HepG2 (cell line): ENCODE measurements around the gene C1QTNF3. TPM values are rescaled to one million over a fixed set of nuclear protein-coding genes. Genes with fewer than 3 reads are reported as not detected.
A peak's percentile ranks its signal among the peaks of the same experiment; 100 is the strongest.

ENCODE experiments used
- ARNTL ChIP-seq: sonication (generic); formaldehyde crosslinking; IDR thresholded peaks from 2 replicates; pipeline ENCODE4 v1.4.0; 2020; ENCODE audit warnings: mild to moderate bottlenecking, missing genetic modification reagents
- CREM ChIP-seq, 2 experiments: sonication (generic) in 1 of 2; formaldehyde crosslinking in 1 of 2; IDR thresholded peaks; 2 replicates each; pipeline versions ENCODE4 v1.4.0 to v1.6.1; 2016 to 2020; ENCODE audit warnings: antibody characterized with exemption in 1 of 2, mild to moderate bottlenecking in 1 of 2, missing genetic modification reagents in 1 of 2
- DMAP1 ChIP-seq: IDR thresholded peaks from 2 replicates; pipeline ENCODE4 v1.6.1; 2016
- EEA1 ChIP-seq: sonication (generic); formaldehyde crosslinking; IDR thresholded peaks from 2 replicates; pipeline ENCODE4 v1.5.1; 2020; ENCODE audit warnings: mild to moderate bottlenecking, missing genetic modification reagents, borderline replicate concordance
- ETV6 ChIP-seq: sonication (generic); formaldehyde crosslinking; conservative IDR thresholded peaks from 2 replicates; pipeline ENCODE4 v1.4.0; 2020; ENCODE audit warnings: missing genetic modification reagents
- IRF2 ChIP-seq: IDR thresholded peaks from 2 replicates; pipeline ENCODE4 v1.6.1; 2018; ENCODE audit warnings: missing genetic modification reagents, missing compliant biosample characterization
- MTA3 ChIP-seq: sonication (generic); formaldehyde crosslinking; IDR thresholded peaks from 2 replicates; pipeline ENCODE4 v1.4.0; 2020; ENCODE audit warnings: missing genetic modification reagents
- NR2F2 ChIP-seq: IDR thresholded peaks from 2 replicates; pipeline ENCODE4 v1.6.1; 2012; ENCODE audit warnings: low read depth, inconsistent platforms, borderline replicate concordance
- ONECUT2 ChIP-seq: sonication (generic); formaldehyde crosslinking; IDR thresholded peaks from 2 replicates; pipeline ENCODE4 v1.4.0; 2020; ENCODE audit warnings: missing genetic modification reagents
- SKI ChIP-seq: fragments of 450-650 bp; IDR thresholded peaks from one replicate; pipeline ENCODE4 v1.6.1; 2018; ENCODE audit warnings: mild to moderate bottlenecking; ENCODE audit not compliant: partially characterized antibody
- SRF ChIP-seq: IDR thresholded peaks from 2 replicates; pipeline ENCODE4 v1.6.1; 2011; ENCODE audit warnings: mild to moderate bottlenecking, low read depth, low read length, moderate library complexity
- TBX3 ChIP-seq: fragments of 450-650 bp; IDR thresholded peaks from 2 replicates; pipeline ENCODE4 v1.6.1; 2017; ENCODE audit warnings: antibody characterized with exemption, mild to moderate bottlenecking, inconsistent platforms, borderline replicate concordance
- ZMYM2 ChIP-seq: sonication (generic); formaldehyde crosslinking; IDR thresholded peaks from 2 replicates; pipeline ENCODE4 v1.8.0; 2022; ENCODE audit warnings: mild to moderate bottlenecking, missing genetic modification reagents
- ZNF101 ChIP-seq: sonication (generic); formaldehyde crosslinking; IDR thresholded peaks from 2 replicates; pipeline ENCODE4 v1.4.0; 2020; ENCODE audit warnings: mild to moderate bottlenecking, low read depth, missing genetic modification reagents, borderline replicate concordance
- ZNF205 ChIP-seq: IDR thresholded peaks from 2 replicates; pipeline ENCODE4 v1.6.1; 2018; ENCODE audit warnings: missing biosample characterization, missing genetic modification reagents
- ZNF550 ChIP-seq: sonication (generic); formaldehyde crosslinking; IDR thresholded peaks from 2 replicates; pipeline ENCODE4 v1.4.0; 2020; ENCODE audit warnings: mild to moderate bottlenecking, missing genetic modification reagents, borderline replicate concordance
- ZNF556 ChIP-seq: sonication (generic); formaldehyde crosslinking; IDR thresholded peaks from 2 replicates; pipeline ENCODE4 v1.4.0; 2020; ENCODE audit warnings: mild to moderate bottlenecking, missing genetic modification reagents, borderline replicate concordance
- ZNF747 ChIP-seq: sonication (generic); formaldehyde crosslinking; IDR thresholded peaks from 2 replicates; pipeline ENCODE4 v1.8.1; 2023; ENCODE audit warnings: missing genetic modification reagents, mild to moderate bottlenecking, borderline replicate concordance
- polyA plus RNA-seq, 8 experiments: library from polyadenylated mRNA; depleted of rRNA in 3 of 8; stranded (reverse) in 7 of 8; unstranded in 1 of 8; fragments of >200 nt; fragmentation: Illumina TruSeq in 4 of 8; extraction: Trizol in 4 of 8; gene quantifications; 2 replicates each; pipeline versions ENCODE4 v1.2.1 to v1.2.3, GENCODE V29; 2011 to 2016; ENCODE audit warnings: low read depth in 4 of 8, missing spikeins in 1 of 8, mixed read lengths in 1 of 8; ENCODE audit not compliant: insufficient read depth in 1 of 8
- total RNA-seq, 5 experiments: library from RNA; depleted of rRNA; stranded (reverse); fragments of >200 nt; fragmentation: Illumina TruSeq; extraction: Trizol; gene quantifications; 2 replicates each; pipeline ENCODE4 v1.2.3, GENCODE V29; 2016; ENCODE audit warnings: low read depth in 1 of 5
- TF ChIP-seq, protein P1 (sequence below): IDR thresholded peaks from 2 replicates; pipeline ENCODE4 v1.6.1; 2016; ENCODE audit warnings: missing genetic modification reagents, missing compliant biosample characterization
- TF ChIP-seq, protein P2 (sequence below): sonication (generic); formaldehyde crosslinking; IDR thresholded peaks from 2 replicates; pipeline ENCODE4 v1.4.0; 2020; ENCODE audit warnings: low read depth, missing genetic modification reagents
- TF ChIP-seq, protein P3 (sequence below): sonication (generic); formaldehyde crosslinking; conservative IDR thresholded peaks from 2 replicates; pipeline ENCODE4 v1.5.0; 2020; ENCODE audit warnings: missing genetic modification reagents
- TF ChIP-seq, protein P4 (sequence below): sonication (generic); formaldehyde crosslinking; IDR thresholded peaks from 2 replicates; pipeline ENCODE4 v1.4.0; 2020; ENCODE audit warnings: missing genetic modification reagents

Gene C1QTNF3
- total and polyA plus RNA-seq, 2 of the 13 experiments (the other 11 are each of a cell fraction or from before 2014, with no cell fraction given) = 3.3 to 10.8 TPM

DNA sequence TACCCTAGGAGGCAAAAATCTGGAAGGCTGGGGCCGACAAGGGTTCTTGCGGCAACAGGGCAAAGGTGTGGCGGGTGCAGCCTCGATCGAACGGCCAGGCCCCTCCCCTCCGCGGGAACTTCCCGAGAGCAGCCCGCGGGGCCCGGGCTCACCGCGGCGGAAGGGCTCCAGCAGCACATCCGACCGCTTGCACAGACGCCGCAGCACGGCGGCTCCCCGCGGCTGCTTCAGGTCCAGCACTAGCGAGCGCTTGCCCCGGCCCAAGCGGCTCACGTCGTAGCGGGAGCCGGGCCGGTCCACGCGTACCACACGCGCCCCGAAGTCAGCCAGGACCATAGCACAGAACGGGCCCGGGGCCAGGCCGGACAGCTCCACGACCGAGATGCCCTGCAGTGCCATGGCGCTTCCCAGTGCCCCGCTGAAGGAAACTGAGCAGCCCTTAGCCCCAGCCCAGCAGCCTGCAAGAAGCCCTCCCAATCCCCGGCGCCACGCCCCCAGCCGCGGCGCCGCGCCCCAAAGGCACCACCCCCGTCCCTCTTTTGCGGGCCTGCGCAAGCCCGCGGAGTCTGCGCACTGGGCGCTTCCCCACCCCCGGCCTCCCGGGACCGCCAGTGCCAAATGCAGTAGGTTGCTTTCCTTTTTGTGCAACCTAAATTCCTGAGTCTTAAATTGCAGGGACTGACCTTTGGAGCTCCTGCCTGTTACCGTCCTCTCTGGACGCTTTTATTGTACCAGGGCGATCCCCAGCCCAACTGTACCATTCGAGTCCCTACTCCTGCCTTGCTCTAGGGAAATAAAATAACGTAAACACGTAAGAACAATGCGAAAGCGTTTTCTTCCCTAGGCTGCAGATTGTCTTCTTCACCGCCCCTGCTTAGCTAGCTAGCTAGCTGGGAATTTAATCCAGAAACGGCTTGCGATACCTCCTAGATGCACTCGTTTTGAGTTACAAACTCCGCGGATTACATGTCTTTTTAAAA lies 35.1 kb downstream of the C1QTNF3 start, which contains the start of gene AMACR (continued):
- peak; percentile 26; the same call in 1 of the 2 replicates for TF ChIP-seq NR2F2
- TF ChIP-seq ZNF205 (CRISPR knock-in tag) = peak; percentile 26; the same call in 1 of the 2 replicates
- TF ChIP-seq ZNF747 (CRISPR knock-in tag) = peak; percentile 75; the same call in 1 of the 2 replicates
- peak; percentile 87; the same call in 1 of the 2 replicates for TF ChIP-seq ZNF550 (CRISPR knock-in tag)
- peak; percentile 32 for TF ChIP-seq SKI
- TF ChIP-seq, protein P1, sequence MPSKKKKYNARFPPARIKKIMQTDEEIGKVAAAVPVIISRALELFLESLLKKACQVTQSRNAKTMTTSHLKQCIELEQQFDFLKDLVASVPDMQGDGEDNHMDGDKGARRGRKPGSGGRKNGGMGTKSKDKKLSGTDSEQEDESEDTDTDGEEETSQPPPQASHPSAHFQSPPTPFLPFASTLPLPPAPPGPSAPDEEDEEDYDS = peak; percentile 94
- TF ChIP-seq EEA1 (CRISPR knock-in tag) = peak; percentile 72; the same call in 1 of the 2 replicates
- no peak for TF ChIP-seq ETV6
- TF ChIP-seq, protein P2, sequence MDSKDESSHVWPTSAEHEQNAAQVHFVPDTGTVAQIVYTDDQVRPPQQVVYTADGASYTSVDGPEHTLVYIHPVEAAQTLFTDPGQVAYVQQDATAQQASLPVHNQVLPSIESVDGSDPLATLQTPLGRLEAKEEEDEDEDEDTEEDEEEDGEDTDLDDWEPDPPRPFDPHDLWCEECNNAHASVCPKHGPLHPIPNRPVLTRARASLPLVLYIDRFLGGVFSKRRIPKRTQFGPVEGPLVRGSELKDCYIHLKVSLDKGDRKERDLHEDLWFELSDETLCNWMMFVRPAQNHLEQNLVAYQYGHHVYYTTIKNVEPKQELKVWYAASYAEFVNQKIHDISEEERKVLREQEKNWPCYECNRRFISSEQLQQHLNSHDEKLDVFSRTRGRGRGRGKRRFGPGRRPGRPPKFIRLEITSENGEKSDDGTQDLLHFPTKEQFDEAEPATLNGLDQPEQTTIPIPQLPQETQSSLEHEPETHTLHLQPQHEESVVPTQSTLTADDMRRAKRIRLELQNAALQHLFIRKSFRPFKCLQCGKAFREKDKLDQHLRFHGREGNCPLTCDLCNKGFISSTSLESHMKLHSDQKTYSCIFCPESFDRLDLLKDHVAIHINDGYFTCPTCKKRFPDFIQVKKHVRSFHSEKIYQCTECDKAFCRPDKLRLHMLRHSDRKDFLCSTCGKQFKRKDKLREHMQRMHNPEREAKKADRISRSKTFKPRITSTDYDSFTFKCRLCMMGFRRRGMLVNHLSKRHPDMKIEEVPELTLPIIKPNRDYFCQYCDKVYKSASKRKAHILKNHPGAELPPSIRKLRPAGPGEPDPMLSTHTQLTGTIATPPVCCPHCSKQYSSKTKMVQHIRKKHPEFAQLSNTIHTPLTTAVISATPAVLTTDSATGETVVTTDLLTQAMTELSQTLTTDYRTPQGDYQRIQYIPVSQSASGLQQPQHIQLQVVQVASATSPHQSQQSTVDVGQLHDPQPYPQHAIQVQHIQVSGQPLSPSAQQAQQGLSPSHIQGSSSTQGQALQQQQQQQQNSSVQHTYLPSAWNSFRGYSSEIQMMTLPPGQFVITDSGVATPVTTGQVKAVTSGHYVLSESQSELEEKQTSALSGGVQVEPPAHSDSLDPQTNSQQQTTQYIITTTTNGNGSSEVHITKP (CRISPR knock-in tag) = peak; percentile 84; the same call in 1 of the 2 replicates
- TF ChIP-seq ZNF101 (CRISPR knock-in tag) = no peak
- TF ChIP-seq ONECUT2 (CRISPR knock-in tag) = 0 out of 2 replicates have a peak, but pooled peaks have one; percentile 16
- TF ChIP-seq IRF2 (CRISPR knock-in tag) = peak; percentile 19; the same call in 1 of the 2 replicates
- TF ChIP-seq ARNTL (CRISPR knock-in tag) = no peak; the same call in 1 of the 2 replicates
- TF ChIP-seq ZNF556 (CRISPR knock-in tag) = peak; percentile 66; the same call in 1 of the 2 replicates
- peak; percentile 36; the same call in 1 of the 2 replicates for TF ChIP-seq ZMYM2 (CRISPR knock-in tag)
- TF ChIP-seq, protein P3, sequence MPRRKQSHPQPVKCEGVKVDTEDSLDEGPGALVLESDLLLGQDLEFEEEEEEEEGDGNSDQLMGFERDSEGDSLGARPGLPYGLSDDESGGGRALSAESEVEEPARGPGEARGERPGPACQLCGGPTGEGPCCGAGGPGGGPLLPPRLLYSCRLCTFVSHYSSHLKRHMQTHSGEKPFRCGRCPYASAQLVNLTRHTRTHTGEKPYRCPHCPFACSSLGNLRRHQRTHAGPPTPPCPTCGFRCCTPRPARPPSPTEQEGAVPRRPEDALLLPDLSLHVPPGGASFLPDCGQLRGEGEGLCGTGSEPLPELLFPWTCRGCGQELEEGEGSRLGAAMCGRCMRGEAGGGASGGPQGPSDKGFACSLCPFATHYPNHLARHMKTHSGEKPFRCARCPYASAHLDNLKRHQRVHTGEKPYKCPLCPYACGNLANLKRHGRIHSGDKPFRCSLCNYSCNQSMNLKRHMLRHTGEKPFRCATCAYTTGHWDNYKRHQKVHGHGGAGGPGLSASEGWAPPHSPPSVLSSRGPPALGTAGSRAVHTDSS (CRISPR knock-in tag) = no peak
- TF ChIP-seq MTA3 (CRISPR knock-in tag) = no peak
- 0 out of 2 replicates have a peak, but pooled peaks have one; percentile 9 for TF ChIP-seq TBX3
- peak; percentile 59 for TF ChIP-seq DMAP1 (CRISPR knock-in tag)
- TF ChIP-seq CREM (IDR thresholded peaks at IDR 0.05) = no peak; the same call in 1 of the 2 replicates
- TF ChIP-seq CREM (CRISPR knock-in tag; IDR thresholded peaks at IDR 0.05) = no peak
- peak; percentile 44; the same call in 1 of the 2 replicates for TF ChIP-seq SRF
- TF ChIP-seq, protein P4, sequence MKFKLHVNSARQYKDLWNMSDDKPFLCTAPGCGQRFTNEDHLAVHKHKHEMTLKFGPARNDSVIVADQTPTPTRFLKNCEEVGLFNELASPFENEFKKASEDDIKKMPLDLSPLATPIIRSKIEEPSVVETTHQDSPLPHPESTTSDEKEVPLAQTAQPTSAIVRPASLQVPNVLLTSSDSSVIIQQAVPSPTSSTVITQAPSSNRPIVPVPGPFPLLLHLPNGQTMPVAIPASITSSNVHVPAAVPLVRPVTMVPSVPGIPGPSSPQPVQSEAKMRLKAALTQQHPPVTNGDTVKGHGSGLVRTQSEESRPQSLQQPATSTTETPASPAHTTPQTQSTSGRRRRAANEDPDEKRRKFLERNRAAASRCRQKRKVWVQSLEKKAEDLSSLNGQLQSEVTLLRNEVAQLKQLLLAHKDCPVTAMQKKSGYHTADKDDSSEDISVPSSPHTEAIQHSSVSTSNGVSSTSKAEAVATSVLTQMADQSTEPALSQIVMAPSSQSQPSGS (CRISPR knock-in tag) = no peak
